H9 (cell line): ENCODE measurements around the gene COG8. TPM values are rescaled to one million over a fixed set of nuclear protein-coding genes. Genes with fewer than 3 reads are reported as not detected.

Source experiments
- DNase-seq: peaks from one replicate; pipeline ENCODE4 v3.0.0-alpha.2; 2017
- H2AFZ ChIP-seq: one replicate; pipeline ENCODE4 v1.6.1; 2013; ENCODE audit warnings: mild to moderate bottlenecking, low read length, control low read depth, moderate library complexity
- H2AK5ac ChIP-seq: 2 replicates; pipeline ENCODE4 v1.6.1; 2013; ENCODE audit warnings: low read length, control low read depth, mixed read lengths; ENCODE audit not compliant: insufficient read length
- H2BK120ac ChIP-seq: one replicate; pipeline ENCODE4 v1.6.1; 2013; ENCODE audit warnings: low read depth, mild to moderate bottlenecking, low read length, control low read depth, inconsistent platforms; ENCODE audit not compliant: poor library complexity, severe bottlenecking
- H2BK12ac ChIP-seq: 2 replicates; pipeline ENCODE4 v1.6.1; 2013; ENCODE audit warnings: low read length, control low read depth, mixed read lengths, low read depth; ENCODE audit not compliant: insufficient read length
- H2BK15ac ChIP-seq: 2 replicates; pipeline ENCODE4 v1.6.1; 2013; ENCODE audit warnings: low read depth, low read length, control low read depth
- H2BK20ac ChIP-seq: one replicate; pipeline ENCODE4 v1.6.1; 2013; ENCODE audit warnings: low read depth, mild to moderate bottlenecking, low read length, control low read depth, inconsistent platforms; ENCODE audit not compliant: poor library complexity, severe bottlenecking
- H2BK5ac ChIP-seq: 2 replicates; pipeline ENCODE4 v1.6.1; 2013; ENCODE audit warnings: low read length, control low read depth, mixed read lengths; ENCODE audit not compliant: insufficient read length
- H3K14ac ChIP-seq: 2 replicates; pipeline ENCODE4 v1.6.1; 2013; ENCODE audit warnings: low read length, control low read depth; ENCODE audit not compliant: insufficient read depth
- H3K18ac ChIP-seq: 2 replicates; pipeline ENCODE4 v1.6.1; 2013; ENCODE audit warnings: low read depth, mild to moderate bottlenecking, mixed read lengths, low read length, control low read depth; ENCODE audit not compliant: insufficient read length
- H3K23ac ChIP-seq: 2 replicates; pipeline ENCODE4 v1.6.1; 2013; ENCODE audit warnings: low read length, control low read depth, mixed read lengths, low read depth; ENCODE audit not compliant: insufficient read length
- H3K23me2 ChIP-seq: 2 replicates; pipeline ENCODE4 v1.6.1; 2013; ENCODE audit warnings: low read depth, mild to moderate bottlenecking, mixed read lengths, low read length, control low read depth; ENCODE audit not compliant: insufficient read length, poor library complexity, severe bottlenecking
- H3K27ac ChIP-seq: 2 replicates; pipeline ENCODE4 v1.5.1; 2013; ENCODE audit warnings: low read length, control low read depth, mixed read lengths, low read depth; ENCODE audit not compliant: insufficient read length
- H3K27me3 ChIP-seq: 2 replicates; pipeline ENCODE4 v1.6.1; 2013; ENCODE audit warnings: low read length, control low read depth, inconsistent platforms; ENCODE audit not compliant: insufficient read depth
- H3K4ac ChIP-seq: 2 replicates; pipeline ENCODE4 v1.6.1; 2013; ENCODE audit warnings: low read depth, mild to moderate bottlenecking, control low read depth, inconsistent platforms, low read length, moderate library complexity
- H3K4me1 ChIP-seq: 2 replicates; pipeline ENCODE4 v1.6.1; 2013; ENCODE audit warnings: low read length, control low read depth, inconsistent platforms; ENCODE audit not compliant: insufficient read depth
- H3K4me2 ChIP-seq: 2 replicates; pipeline ENCODE4 v1.6.1; 2013; ENCODE audit warnings: low read length, control low read depth, mixed read lengths; ENCODE audit not compliant: insufficient read length, insufficient read depth
- H3K56ac ChIP-seq: 2 replicates; pipeline ENCODE4 v1.6.1; 2013; ENCODE audit warnings: low read depth, mild to moderate bottlenecking, mixed read lengths, low read length, control low read depth; ENCODE audit not compliant: insufficient read length
- H3K79me1 ChIP-seq: 2 replicates; pipeline ENCODE4 v1.6.1; 2013; ENCODE audit warnings: low read depth, mild to moderate bottlenecking, moderate library complexity, low read length, control low read depth, inconsistent platforms; ENCODE audit not compliant: insufficient read depth, poor library complexity, severe bottlenecking
- H3K79me2 ChIP-seq: 2 replicates; pipeline ENCODE4 v1.6.1; 2013; ENCODE audit warnings: low read length, control low read depth, inconsistent platforms; ENCODE audit not compliant: insufficient read depth
- H3K9ac ChIP-seq: 2 replicates; pipeline ENCODE4 v1.6.1; 2013; ENCODE audit warnings: low read length, control low read depth, mixed read lengths; ENCODE audit not compliant: insufficient read length; ENCODE audit errors: extremely low read depth
- H3K9me3 ChIP-seq: one replicate; pipeline ENCODE4 v1.6.1; 2013; ENCODE audit warnings: low read depth, low read length, inconsistent platforms; ENCODE audit not compliant: control insufficient read depth
- H3T11ph ChIP-seq: one replicate; pipeline ENCODE4 v1.6.1; 2013; ENCODE audit warnings: mild to moderate bottlenecking, low read length, control low read depth, inconsistent platforms
- H4K20me1 ChIP-seq: one replicate; pipeline ENCODE4 v1.6.1; 2013; ENCODE audit not compliant: control insufficient read depth, insufficient read length, insufficient read depth
- H4K5ac ChIP-seq: 2 replicates; pipeline ENCODE4 v1.6.1; 2013; ENCODE audit warnings: low read depth, mild to moderate bottlenecking, mixed read lengths, low read length, control low read depth; ENCODE audit not compliant: insufficient read length
- H4K8ac ChIP-seq: replicated peaks from 2 replicates; pipeline ENCODE4 v1.6.1; 2013; ENCODE audit warnings: low read length, control low read depth, mixed read lengths, low read depth; ENCODE audit not compliant: insufficient read length
- H4K91ac ChIP-seq: 2 replicates; pipeline ENCODE4 v1.6.1; 2013; ENCODE audit warnings: low read depth, mild to moderate bottlenecking, moderate library complexity, mixed read lengths, low read length, control low read depth; ENCODE audit not compliant: insufficient read length
- H3K27ac Mint-ChIP-seq, 3 experiments: 2 replicates in 2 of 3; 3 replicates in 1 of 3; pipeline ENCODE4 v1.8.0; 2020 to 2021; ENCODE audit warnings: mixed read lengths in 3 of 3, mild to moderate bottlenecking in 1 of 3, moderate library complexity in 1 of 3
- H3K27me3 Mint-ChIP-seq: 2 replicates; pipeline ENCODE4 v1.8.0; 2021; ENCODE audit warnings: low read depth, mild to moderate bottlenecking, moderate library complexity, mixed read lengths
- H3K36me3 Mint-ChIP-seq, 3 experiments: 2 replicates in 2 of 3; 3 replicates in 1 of 3; pipeline ENCODE4 v1.8.0; 2020 to 2021; ENCODE audit warnings: low read depth in 3 of 3, mixed read lengths in 3 of 3; ENCODE audit not compliant: insufficient read depth in 1 of 3
- H3K4me1 Mint-ChIP-seq, 2 experiments: 2 replicates each; pipeline ENCODE4 v1.8.0; 2020; ENCODE audit warnings: mixed read lengths in 2 of 2
- H3K4me3 Mint-ChIP-seq, 2 experiments: 2 replicates in 1 of 2; 3 replicates in 1 of 2; pipeline ENCODE4 v1.8.0; 2020 to 2021; ENCODE audit warnings: mild to moderate bottlenecking in 2 of 2, mixed read lengths in 2 of 2, moderate library complexity in 1 of 2
- H3K9me3 Mint-ChIP-seq, 2 experiments: 2 replicates in 1 of 2; 3 replicates in 1 of 2; pipeline ENCODE4 v1.8.0; 2020; ENCODE audit warnings: mild to moderate bottlenecking in 2 of 2, mixed read lengths in 2 of 2, moderate library complexity in 1 of 2
- WGBS: extraction: QIAGEN DNeasy Blood & Tissue Kit; methylation state at CpG from one replicate; pipeline ENCODE4 v1.1.7; 2013; ENCODE audit warnings: missing lambda C conversion rate, low lambda C conversion rate, mixed read lengths; ENCODE audit not compliant: insufficient read length; ENCODE audit errors: extremely low coverage; 5-methylcytosine and 5-hydroxymethylcytosine counted together
- total RNA-seq: library from RNA; stranded (reverse); gene quantifications from 2 replicates; pipeline ENCODE4 v1.2.1, GENCODE V29; 2021
- TF ChIP-seq, protein P1 (sequence below): fragments of 200-600 bp; sonication (generic); conservative IDR thresholded peaks from 3 replicates; pipeline ENCODE4 v1.8.0; 2021; ENCODE audit warnings: antibody characterized with exemption, mild to moderate bottlenecking

COG8 gene
- total RNA-seq, 1 experiment from 2014 or later: 52.3 TPM

DNA sequence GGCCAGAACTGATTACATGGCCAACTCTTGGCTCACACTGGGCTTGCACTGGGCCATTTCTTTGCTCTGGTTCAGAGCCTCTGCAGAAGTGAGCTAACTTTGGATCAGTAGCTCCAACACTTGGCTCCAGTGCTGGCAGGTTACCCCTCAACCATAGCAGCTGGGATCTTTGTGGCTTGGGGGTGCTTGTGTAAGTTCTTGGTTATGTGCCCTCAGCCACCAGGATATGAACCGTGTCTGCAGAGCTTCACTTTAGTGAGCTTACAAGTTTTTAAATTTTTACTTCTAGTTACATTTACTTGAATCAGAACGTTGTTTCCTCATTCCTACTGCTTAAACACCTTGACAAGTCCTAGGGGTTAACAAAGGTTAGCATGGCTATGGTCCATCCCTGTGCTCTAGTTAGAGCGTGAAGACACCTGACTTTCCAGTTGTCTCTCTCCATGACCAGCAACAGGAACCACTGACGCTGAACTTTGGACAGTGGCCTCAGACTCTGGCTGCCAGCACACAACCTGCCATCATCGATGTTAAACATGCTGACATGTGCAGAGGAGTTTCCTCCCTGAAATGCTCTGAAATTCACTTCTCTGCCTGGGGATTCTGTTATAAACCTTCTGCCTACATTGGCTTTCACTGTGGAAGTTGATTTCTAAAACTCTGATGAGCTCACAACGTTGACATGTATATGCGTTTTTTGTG, 13.0 kb downstream of the COG8 start:
- Histone ChIP-seq H3K23me2 (peaks cover 6% of the 10 kb centered on the region), H3K27ac (no peak overlapping the region), H2BK15ac (no peak overlapping the region), H3T11ph (no peak overlapping the region), H3K23ac (no peak overlapping the region), H2BK20ac (no peak overlapping the region), H3K4me1 (no peaks in the 10 kb centered on the region), H3K4ac (no peak overlapping the region), H2AFZ (no peak overlapping the region), H3K9me3 (no peaks in the 10 kb centered on the region), H3K79me2 (peaks cover 16% of the 10 kb centered on the region; the same call in 1 of the 2 replicates), H3K56ac (no peak overlapping the region), H2BK12ac (no peak overlapping the region), H4K91ac (no peak overlapping the region), H3K14ac (no peak overlapping the region), H3K79me1 (peaks cover 5% of the 10 kb centered on the region), H4K5ac (no peak overlapping the region), H3K4me2 (no peak overlapping the region), H3K9ac (no peak overlapping the region), H4K20me1 (peaks cover 2% of the 10 kb centered on the region), H2BK5ac (no peak overlapping the region), H2BK120ac (no peak overlapping the region), H3K27me3 (no peaks in the 10 kb centered on the region), H3K18ac (no peak overlapping the region), H4K8ac (no peak overlapping the region), H2AK5ac (no peak overlapping the region)
- Mint-ChIP-seq H3K9me3 (no peaks in the 10 kb centered on the region), H3K27me3 (no peaks in the 10 kb centered on the region; the same call in 1 of the 2 replicates), H3K4me3 (peak overlapping the region in 1 of 2 experiments; percentile 23; a peak in 1 of 5 replicates), H3K4me1 (peaks cover 21 to 23% of the 10 kb centered on the region in 2 experiments), H3K36me3 (peaks cover 41 to 85% (median 71%) of the 10 kb centered on the region in 3 experiments), H3K27ac (peak overlapping the region in 2 of 3 experiments; percentile 58 to 59; a peak in 3 of 7 replicates)
- TF ChIP-seq, protein P1, sequence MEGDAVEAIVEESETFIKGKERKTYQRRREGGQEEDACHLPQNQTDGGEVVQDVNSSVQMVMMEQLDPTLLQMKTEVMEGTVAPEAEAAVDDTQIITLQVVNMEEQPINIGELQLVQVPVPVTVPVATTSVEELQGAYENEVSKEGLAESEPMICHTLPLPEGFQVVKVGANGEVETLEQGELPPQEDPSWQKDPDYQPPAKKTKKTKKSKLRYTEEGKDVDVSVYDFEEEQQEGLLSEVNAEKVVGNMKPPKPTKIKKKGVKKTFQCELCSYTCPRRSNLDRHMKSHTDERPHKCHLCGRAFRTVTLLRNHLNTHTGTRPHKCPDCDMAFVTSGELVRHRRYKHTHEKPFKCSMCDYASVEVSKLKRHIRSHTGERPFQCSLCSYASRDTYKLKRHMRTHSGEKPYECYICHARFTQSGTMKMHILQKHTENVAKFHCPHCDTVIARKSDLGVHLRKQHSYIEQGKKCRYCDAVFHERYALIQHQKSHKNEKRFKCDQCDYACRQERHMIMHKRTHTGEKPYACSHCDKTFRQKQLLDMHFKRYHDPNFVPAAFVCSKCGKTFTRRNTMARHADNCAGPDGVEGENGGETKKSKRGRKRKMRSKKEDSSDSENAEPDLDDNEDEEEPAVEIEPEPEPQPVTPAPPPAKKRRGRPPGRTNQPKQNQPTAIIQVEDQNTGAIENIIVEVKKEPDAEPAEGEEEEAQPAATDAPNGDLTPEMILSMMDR: no peak
- WGBS: no CpG with 5 or more reads among the region's 7 CpGs
- no peak for DNase-seq
